ENCODE data around the gene SULT1A1. TPM values are rescaled to one million over a fixed set of nuclear protein-coding genes. Genes with fewer than 3 reads are reported as not detected.

Gene SULT1A1
- total and polyA plus RNA-seq, 2 of the 8 experiments (the other 6 are each of a cell fraction or from before 2014, with no cell fraction given): 2.1 to 4.0 TPM

DNA sequence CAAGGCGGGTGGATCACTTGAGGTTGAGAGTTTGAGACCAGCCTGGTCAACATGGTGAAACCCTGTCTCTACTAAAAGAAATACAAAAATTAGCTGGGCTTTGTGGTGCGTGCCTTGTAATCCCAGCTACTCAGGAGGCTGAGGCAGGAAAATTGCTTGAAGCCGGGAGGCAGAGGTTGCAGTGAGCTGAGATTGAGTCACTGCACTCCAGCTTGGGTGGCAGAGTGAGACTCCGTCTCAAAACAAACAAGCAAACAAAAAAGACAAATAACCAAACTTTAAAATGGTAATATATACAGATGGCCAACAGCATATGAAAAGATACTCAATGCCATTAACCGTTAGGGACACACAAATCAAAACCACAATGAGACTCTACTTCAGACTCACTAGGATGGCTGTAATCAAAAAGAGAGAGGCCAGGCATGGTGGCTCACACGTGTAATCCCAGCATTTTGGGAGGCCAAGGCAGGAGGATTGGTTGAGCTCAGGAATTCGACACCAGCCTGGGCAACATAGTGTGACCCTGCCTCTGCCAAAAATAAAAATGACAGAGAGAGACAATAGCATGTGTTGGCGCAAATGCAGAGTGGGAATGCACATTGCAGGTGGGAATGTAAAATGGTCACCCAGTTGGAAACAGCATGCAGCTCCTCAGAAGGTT, 34.3 kb downstream of the SULT1A1 start:
- no peak overlapping the region for H2AFZ ChIP-seq (ENCODE audit: low read length)
- no peak overlapping the region for H2BK120ac ChIP-seq (replicated peaks; ENCODE audit: low read depth, low read length)
- H4K91ac ChIP-seq (replicated peaks; ENCODE audit: insufficient read length, low read length): no peak overlapping the region
- no peak overlapping the region for H3K27ac ChIP-seq (ENCODE audit: low read depth, low read length)
- ChIA-PET CTCF (ENCODE audit: partially characterized antibody) (interaction anchor here (0.6 to 1.7 kb wide), 3 partner anchors 9 to 20 kb away, joined by 3 to 4 read pairs (median 3); no protein-coding TSS in a partner anchor), POLR2A (ENCODE audit: partially characterized antibody) (interaction anchor here (1.1 to 1.4 kb wide), 2 partner anchors 10 to 16 kb away, joined by 3 to 4 read pairs; no protein-coding TSS in a partner anchor)
- H3K9me3 ChIP-seq (ENCODE audit: insufficient read depth in 2 of 2, low read depth in 1 of 2, low read length in 1 of 2): no peaks in the 10 kb centered on the region
- H3K9ac ChIP-seq (replicated peaks in 1 of 4; ENCODE audit: extremely low read depth in 1 of 4, low read depth in 3 of 4, low read length in 3 of 4): no peak overlapping the region
- no peaks in the 10 kb centered on the region for H3K23me2 ChIP-seq (ENCODE audit: low read depth, low read length)
- peaks cover 0 to 2% of the 10 kb centered on the region in 2 experiments for H4K20me1 ChIP-seq (replicated peaks in 1 of 2; ENCODE audit: control insufficient read depth in 1 of 2, insufficient read depth in 2 of 2, low read length in 2 of 2)
- H3K23ac ChIP-seq (ENCODE audit: insufficient read length): no peak overlapping the region
- no peak for DNase-seq (ENCODE audit: low read depth in 1 of 2, low spot score in 2 of 2)
- no peak overlapping the region for H2BK15ac ChIP-seq (ENCODE audit: low read length)
- no peak overlapping the region for H2BK12ac ChIP-seq (ENCODE audit: low read depth, low read length)
- H2BK5ac ChIP-seq (ENCODE audit: low read depth, low read length): no peak overlapping the region
- H4K5ac ChIP-seq (ENCODE audit: insufficient read length, low read depth, low read length): no peak overlapping the region
- no peaks in the 10 kb centered on the region for H3K36me3 ChIP-seq (ENCODE audit: control insufficient read depth in 2 of 4, insufficient read depth in 4 of 4, low read length in 3 of 4)
- H3K4me1 ChIP-seq (replicated peaks in 1 of 4; ENCODE audit: control insufficient read depth in 3 of 4, insufficient read depth in 4 of 4, low read length in 3 of 4): peaks cover 7 to 15% (median 8%) of the 10 kb centered on the region in 4 experiments
- no peak overlapping the region for H3K4ac ChIP-seq (replicated peaks; ENCODE audit: insufficient read length, low read depth, low read length)
- FAIRE-seq: no peak
- no peak overlapping the region for H3K4me2 ChIP-seq (ENCODE audit: insufficient read depth in 1 of 2, low read depth in 2 of 2, low read length in 2 of 2)
- no peak overlapping the region for H3K4me3 ChIP-seq (ENCODE audit: extremely low read depth in 1 of 4, insufficient read depth in 2 of 4, low read depth in 3 of 4, low read length in 4 of 4)
- no peak overlapping the region for H4K8ac ChIP-seq (ENCODE audit: extremely low read depth, insufficient read depth, low read length)
- H3K27me3 ChIP-seq (replicated peaks in 1 of 4; ENCODE audit: control insufficient read depth in 3 of 4, extremely low read depth in 1 of 4, insufficient read depth in 3 of 4, low read length in 3 of 4): no peaks in the 10 kb centered on the region; a peak in 1 of 7 replicates
- no peak overlapping the region for H3K14ac ChIP-seq (ENCODE audit: insufficient read length)
- 0 out of 2 replicates have a peak, but pooled peaks cover 2% of the 10 kb centered on the region for H3K79me1 ChIP-seq (ENCODE audit: low read depth, low read length)
- H3K79me2 ChIP-seq (ENCODE audit: control insufficient read depth in 1 of 2, insufficient read depth in 2 of 2, low read length in 2 of 2): no peaks in the 10 kb centered on the region
- WGBS, 2 experiments (ENCODE audit: extremely low coverage in 1 of 2, insufficient coverage in 1 of 2, insufficient read length in 1 of 2, insufficient replicate concordance in 2 of 2, low coverage in 1 of 2, low lambda C conversion rate in 2 of 2, missing lambda C conversion rate in 1 of 2): 90% methylated on average over 8 of the region's 8 CpGs; no CpG with 5 or more reads in 1 of the 2 experiments
- no peak overlapping the region for H3K56ac ChIP-seq (replicated peaks; ENCODE audit: insufficient read length, low read depth, low read length)
- H3K18ac ChIP-seq (ENCODE audit: extremely low read depth, low read length): no peak overlapping the region
- H2BK20ac ChIP-seq (ENCODE audit: low read length): no peak overlapping the region
- H2AK5ac ChIP-seq (ENCODE audit: low read depth, low read length): no peak overlapping the region
- no peak for TF ChIP-seq RAD21 (IDR thresholded peaks at IDR 0.05 in 1 of 2, conservative IDR thresholded peaks at IDR 0.05 in 1 of 2; ENCODE audit: low read depth in 2 of 2, low read length in 2 of 2)
- no peak for TF ChIP-seq EP300 (IDR thresholded peaks at IDR 0.05; ENCODE audit: borderline replicate concordance in 1 of 2, low read depth in 2 of 2, low read length in 2 of 2)
- no peak for TF ChIP-seq TAF1 (IDR thresholded peaks at IDR 0.05; ENCODE audit: low read depth, low read length)
- TF ChIP-seq TAF7 (optimal IDR thresholded peaks at IDR 0.05; ENCODE audit: borderline replicate concordance, low read depth, low read length): no peak
- no peak for TF ChIP-seq SRF (IDR thresholded peaks at IDR 0.05; ENCODE audit: low read depth, low read length)
- no peak for TF ChIP-seq GTF2F1 (IDR thresholded peaks at IDR 0.05; ENCODE audit: borderline replicate concordance, low read depth, low read length)
- TF ChIP-seq YY1 (IDR thresholded peaks at IDR 0.05; ENCODE audit: low read depth, low read length): no peak
- TF ChIP-seq TCF12 (IDR thresholded peaks at IDR 0.05; ENCODE audit: low read depth, low read length): no peak
- TF ChIP-seq BACH1 (IDR thresholded peaks at IDR 0.05; ENCODE audit: low read length): no peak

Measured in H1 (cell line).